ENCODE results near the gene ALG6. TPM values are rescaled to one million over a fixed set of nuclear protein-coding genes. Genes with fewer than 3 reads are reported as not detected.
"Not testable (repeated sequence)": the region's sequence is repeated elsewhere in the genome, so short reads cannot be mapped to it uniquely, and the experiment has no call there.

The ALG6 gene
- total RNA-seq, 1 donor from 2014 or later: 5.7 TPM

DNA sequence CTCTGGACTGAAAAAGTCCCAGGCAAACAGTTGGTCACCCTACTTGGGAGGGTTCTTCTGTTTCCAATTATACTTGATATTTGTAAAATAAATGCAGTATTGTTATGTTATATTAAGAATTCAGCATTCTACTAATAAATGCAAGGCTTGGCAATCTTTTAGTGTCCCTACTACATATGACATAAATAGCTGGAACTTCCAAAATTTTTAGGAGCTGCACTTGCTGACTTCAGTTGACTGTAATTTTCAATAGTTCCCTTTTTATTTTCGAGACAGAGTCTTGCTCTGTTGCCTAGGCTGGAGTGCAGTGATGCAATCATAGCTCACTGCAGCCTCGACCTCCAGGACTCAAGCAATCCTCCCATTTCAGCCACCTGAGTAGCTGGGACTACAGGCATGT lies 25.0 kb upstream of the ALG6 start:
- Histone ChIP-seq H3K27ac (no peak overlapping the region), H3K4me3 (no peak overlapping the region), H3K36me3 (no peaks in the 10 kb centered on the region), H3K4me1 (no peaks in the 10 kb centered on the region), H3K27me3 (no peaks in the 10 kb centered on the region), H3K9me3 (no peaks in the 10 kb centered on the region)
- no peak for DNase-seq (ENCODE audit: low spot score in 2 of 2)
- intact Hi-C loops (cut with DNase I): no loop called here
- TF ChIP-seq, protein P1, sequence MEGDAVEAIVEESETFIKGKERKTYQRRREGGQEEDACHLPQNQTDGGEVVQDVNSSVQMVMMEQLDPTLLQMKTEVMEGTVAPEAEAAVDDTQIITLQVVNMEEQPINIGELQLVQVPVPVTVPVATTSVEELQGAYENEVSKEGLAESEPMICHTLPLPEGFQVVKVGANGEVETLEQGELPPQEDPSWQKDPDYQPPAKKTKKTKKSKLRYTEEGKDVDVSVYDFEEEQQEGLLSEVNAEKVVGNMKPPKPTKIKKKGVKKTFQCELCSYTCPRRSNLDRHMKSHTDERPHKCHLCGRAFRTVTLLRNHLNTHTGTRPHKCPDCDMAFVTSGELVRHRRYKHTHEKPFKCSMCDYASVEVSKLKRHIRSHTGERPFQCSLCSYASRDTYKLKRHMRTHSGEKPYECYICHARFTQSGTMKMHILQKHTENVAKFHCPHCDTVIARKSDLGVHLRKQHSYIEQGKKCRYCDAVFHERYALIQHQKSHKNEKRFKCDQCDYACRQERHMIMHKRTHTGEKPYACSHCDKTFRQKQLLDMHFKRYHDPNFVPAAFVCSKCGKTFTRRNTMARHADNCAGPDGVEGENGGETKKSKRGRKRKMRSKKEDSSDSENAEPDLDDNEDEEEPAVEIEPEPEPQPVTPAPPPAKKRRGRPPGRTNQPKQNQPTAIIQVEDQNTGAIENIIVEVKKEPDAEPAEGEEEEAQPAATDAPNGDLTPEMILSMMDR (IDR thresholded peaks at IDR 0.05): no peak

DNA sequence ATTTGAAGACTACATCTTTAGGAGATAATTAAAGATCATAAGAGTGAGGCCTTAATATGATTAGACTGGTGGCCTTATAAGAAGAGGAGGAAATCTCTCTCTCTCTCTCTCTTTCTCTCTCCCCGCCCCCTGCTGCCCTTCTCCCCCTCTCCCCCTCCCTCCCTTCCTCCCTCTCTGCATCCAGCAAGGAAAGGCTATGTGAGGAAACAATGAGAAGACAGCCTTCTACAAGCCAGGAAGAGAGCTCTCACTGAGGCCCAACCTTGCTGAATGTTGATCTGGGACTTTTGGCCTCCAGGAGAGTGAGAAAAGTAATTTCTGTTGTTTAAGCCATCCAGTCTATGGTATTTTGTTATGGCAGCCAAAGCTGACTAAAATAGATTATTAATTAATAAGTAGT lies 23.5 kb upstream of the ALG6 start:
- TF ChIP-seq, protein P1 (IDR thresholded peaks at IDR 0.05): no peak
- no peak for DNase-seq (ENCODE audit: low spot score in 2 of 2)
- Histone ChIP-seq H3K9me3 (no peaks in the 10 kb centered on the region), H3K4me3 (no peak overlapping the region), H3K27ac (no peak overlapping the region), H3K4me1 (no peaks in the 10 kb centered on the region), H3K36me3 (no peaks in the 10 kb centered on the region), H3K27me3 (no peaks in the 10 kb centered on the region)
- intact Hi-C loops (cut with DNase I): no loop called here

DNA sequence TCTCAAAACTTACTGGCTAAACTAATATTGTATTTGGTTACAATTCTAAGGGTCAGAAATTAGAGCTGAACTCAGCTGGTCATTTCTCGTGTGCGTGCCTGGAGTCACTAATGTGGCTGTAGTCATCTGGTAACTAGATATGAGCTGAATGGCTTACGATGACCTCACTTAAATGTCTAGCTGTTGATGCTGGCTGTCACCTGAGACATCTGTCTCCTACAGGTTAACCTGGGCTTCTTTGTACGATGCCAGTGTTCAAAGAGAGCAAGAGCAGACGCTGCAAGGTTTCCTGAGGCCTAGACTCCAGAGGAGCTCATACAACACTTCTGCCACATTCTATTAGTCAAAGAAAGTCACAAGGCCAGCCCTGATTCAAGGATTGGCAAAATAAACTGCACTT lies 17.1 kb upstream of the ALG6 start:
- no peaks in the 10 kb centered on the region for H3K9me3 ChIP-seq
- intact Hi-C loops (cut with DNase I): no loop called here
- TF ChIP-seq, protein P1 (IDR thresholded peaks at IDR 0.05): no peak

DNA sequence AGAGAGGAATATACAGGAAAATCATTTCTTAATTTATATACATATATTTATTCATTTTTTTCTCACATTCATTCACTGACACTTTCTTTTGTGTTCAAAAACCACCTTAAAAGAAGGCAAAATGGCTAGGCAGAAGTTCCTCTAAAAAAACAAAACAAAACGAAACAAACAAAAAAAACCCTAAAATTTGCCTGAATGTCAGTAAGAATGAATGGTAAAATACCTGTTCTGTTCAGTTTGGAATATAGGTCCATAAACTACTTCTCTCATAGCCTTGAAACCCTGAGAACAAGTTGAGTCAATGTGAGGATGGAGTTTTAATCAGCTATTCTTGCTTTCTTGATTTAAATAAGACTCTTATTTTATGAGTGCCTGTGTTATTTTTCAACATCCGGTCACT lies 14.7 kb upstream of the ALG6 start:
- H3K9me3 ChIP-seq: no peaks in the 10 kb centered on the region
- H3K27me3 ChIP-seq: no peaks in the 10 kb centered on the region
- intact Hi-C loops (cut with DNase I): no loop called here
- TF ChIP-seq, protein P1 (IDR thresholded peaks at IDR 0.05): no peak
- DNase-seq (ENCODE audit: low spot score in 2 of 2): no peak
- H3K4me1 ChIP-seq: no peaks in the 10 kb centered on the region
- no peaks in the 10 kb centered on the region for H3K36me3 ChIP-seq
- H3K27ac ChIP-seq: no peak overlapping the region
- no peak overlapping the region for H3K4me3 ChIP-seq

More for the DNA sequence above, 17.1 kb upstream of the ALG6 start:
- Histone ChIP-seq H3K4me1 (no peaks in the 10 kb centered on the region), H3K27me3 (no peaks in the 10 kb centered on the region), H3K4me3 (no peak overlapping the region), H3K36me3 (no peaks in the 10 kb centered on the region), H3K27ac (no peak overlapping the region)
- no peak for DNase-seq (ENCODE audit: low spot score in 2 of 2)

DNA sequence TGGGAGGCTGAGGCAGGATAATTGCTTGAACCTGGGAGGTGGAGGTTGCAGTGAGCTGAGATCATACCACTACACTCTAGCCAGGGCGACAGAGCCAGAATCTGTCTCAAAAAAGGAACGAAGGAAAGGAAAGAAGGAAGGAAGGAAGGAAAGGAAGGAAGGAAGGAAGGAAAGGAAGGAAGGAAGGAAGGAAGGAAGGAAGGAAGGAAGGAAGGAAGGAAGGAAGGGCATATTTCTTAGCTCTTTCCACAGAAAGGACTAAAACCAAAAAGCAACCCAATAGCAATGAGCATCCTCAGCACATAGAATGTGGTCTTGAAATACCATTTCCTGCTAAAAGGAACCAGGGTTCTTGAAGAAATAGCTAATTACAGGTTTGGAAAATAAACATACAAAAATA lies 11.2 kb upstream of the ALG6 start:
- intact Hi-C loops (cut with DNase I); H3K36me3 ChIP-seq; H3K4me3 ChIP-seq; H3K4me1 ChIP-seq; H3K27me3 ChIP-seq; H3K9me3 ChIP-seq; H3K27ac ChIP-seq; DNase-seq (ENCODE audit: low spot score in 2 of 2): not testable (repeated sequence)

DNA sequence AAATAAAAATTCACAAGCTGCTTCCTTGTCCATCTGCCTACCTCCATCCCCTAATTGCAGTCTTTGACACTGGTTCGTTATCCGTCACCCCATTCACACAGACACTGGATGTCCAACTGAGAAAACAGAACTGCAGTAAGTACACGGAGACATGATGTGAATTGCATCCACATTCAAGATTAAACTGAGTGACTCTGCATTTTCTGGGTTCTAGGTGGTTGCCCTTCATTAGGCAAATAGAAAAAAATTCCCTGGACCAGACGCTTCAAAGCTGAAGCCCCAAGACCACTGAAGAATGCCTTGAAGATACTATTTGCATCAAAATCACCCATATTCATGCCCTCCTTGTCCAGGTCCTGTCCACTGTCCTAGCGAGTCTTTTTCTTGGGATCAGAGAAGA lies 7.9 kb upstream of the ALG6 start:
- intact Hi-C loops (cut with DNase I): no loop called here
- TF ChIP-seq, protein P1 (IDR thresholded peaks at IDR 0.05): no peak
- no peak for DNase-seq (ENCODE audit: low spot score in 2 of 2)
- Histone ChIP-seq H3K27ac (no peak overlapping the region), H3K36me3 (no peaks in the 10 kb centered on the region), H3K4me1 (no peaks in the 10 kb centered on the region), H3K4me3 (no peak overlapping the region), H3K27me3 (no peaks in the 10 kb centered on the region), H3K9me3 (no peaks in the 10 kb centered on the region)

Data from ascending aorta (tissue), 2 donors.